Measurements from ENCODE around the gene WWOX.

GRCh38 chr16:78425891-78426510, 326.5 kb downstream of the WWOX start:
- TF ChIP-seq CTCF (IDR thresholded peaks at IDR 0.05) (no peak), EP300 (IDR thresholded peaks at IDR 0.05) (no peak), POLR2AphosphoS5 (IDR thresholded peaks at IDR 0.05) (no peak)
